GM10266 (cell line): ENCODE results near the gene TM6SF1.
A peak's percentile ranks its signal among the peaks of the same experiment; 100 is the strongest.

Experiments
- DNase-seq: peaks from one replicate; pipeline ENCODE4 v3.0.0; 2012; ENCODE audit errors: extremely low spot score
- TF ChIP-seq, protein P1 (sequence below): IDR thresholded peaks from 2 replicates; pipeline ENCODE4 v1.5.1; 2012; ENCODE audit warnings: mild to moderate bottlenecking, low read depth; ENCODE audit not compliant: control insufficient read depth, insufficient read depth; ENCODE audit errors: missing control alignments

The TM6SF1 gene

DNA sequence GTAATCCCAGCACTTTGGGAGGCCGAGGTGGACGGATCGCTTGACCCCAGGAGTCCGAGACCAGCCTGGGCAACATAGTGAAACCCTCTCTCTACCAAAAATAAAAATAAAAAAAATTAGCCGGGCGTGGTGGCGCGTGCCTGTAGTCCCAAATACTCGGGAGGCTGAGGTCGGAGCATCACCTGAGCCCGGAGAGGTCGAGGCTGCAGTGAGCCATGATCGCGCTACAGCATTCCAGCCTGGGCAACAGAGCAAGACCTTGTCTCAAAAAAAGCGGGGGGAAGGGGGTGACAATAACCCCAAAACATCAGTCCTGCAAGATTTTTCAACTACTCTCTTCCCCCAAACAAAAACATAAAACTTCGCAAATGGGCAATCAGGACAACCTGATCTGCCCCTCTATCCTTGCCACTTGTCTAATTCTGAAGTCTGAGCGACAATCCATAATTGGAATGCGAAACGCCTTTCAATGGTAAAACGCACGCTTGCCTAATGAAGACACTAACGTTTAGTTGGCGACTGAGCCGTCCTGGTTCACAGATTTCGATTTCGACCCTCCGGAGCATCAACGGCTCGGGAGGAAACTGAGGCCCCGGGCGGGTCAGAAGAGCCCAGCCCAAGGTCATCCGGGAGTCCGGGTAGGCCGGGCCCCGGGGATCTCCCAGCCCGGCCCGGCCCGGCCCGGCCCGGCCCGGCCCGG, 41.3 kb upstream of the TM6SF1 start:
- DNase-seq, result no peak
- TF ChIP-seq, protein P1, sequence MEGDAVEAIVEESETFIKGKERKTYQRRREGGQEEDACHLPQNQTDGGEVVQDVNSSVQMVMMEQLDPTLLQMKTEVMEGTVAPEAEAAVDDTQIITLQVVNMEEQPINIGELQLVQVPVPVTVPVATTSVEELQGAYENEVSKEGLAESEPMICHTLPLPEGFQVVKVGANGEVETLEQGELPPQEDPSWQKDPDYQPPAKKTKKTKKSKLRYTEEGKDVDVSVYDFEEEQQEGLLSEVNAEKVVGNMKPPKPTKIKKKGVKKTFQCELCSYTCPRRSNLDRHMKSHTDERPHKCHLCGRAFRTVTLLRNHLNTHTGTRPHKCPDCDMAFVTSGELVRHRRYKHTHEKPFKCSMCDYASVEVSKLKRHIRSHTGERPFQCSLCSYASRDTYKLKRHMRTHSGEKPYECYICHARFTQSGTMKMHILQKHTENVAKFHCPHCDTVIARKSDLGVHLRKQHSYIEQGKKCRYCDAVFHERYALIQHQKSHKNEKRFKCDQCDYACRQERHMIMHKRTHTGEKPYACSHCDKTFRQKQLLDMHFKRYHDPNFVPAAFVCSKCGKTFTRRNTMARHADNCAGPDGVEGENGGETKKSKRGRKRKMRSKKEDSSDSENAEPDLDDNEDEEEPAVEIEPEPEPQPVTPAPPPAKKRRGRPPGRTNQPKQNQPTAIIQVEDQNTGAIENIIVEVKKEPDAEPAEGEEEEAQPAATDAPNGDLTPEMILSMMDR, result no peak

DNA sequence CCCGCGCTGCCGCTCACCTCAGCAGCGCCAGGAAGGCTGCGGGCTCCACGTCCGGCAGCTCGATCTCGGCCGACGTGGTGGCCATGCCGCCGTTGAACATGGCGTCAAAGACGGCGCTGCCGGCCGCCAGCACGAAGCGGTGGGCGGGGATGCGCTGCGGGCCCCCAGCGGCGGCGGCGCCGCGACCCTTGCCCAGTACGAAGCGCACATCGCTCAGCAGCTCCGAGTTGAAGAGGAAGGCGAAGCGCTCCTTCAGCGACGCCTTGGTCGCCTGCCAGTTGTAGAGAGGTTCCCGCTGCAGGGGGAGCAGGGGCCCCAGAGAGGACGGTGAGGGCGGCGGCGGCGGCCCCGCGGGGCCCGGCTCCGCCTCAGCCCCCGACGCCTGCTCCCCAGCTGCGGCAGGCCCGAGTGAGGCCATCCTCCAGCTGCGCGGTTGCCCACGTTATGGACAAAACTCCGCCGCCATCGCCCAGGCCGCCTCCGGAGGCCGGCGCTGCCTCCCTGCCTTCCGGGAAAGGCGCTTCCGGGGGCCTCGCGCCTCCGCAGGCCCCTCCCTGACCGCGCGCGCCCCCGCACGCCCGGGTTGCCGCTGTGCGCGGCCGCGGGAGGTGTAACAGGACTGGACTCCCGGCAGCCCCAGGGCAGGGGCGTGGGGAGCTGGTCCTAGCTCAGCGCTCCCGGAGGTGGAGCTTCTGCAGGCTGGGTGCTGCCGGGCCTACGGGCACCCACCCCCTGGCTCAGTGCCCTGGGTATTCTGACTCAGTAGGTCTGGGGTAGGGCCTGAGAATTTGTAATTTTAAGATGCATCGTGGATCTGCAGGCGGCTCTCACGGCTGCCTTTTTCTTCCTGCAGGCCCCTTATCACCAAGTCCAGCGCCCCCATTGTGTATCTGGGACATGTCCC, 40.5 kb upstream of the TM6SF1 start, which contains the start of gene BTBD1:
Gene BTBD1, minus strand, starts transcription at position 519 of the 904 bp plus-strand sequence. Its CDS starts 101 bp downstream, at position 418.
- DNase-seq, result peak; percentile 97
- TF ChIP-seq, protein P1, result no peak

DNA sequence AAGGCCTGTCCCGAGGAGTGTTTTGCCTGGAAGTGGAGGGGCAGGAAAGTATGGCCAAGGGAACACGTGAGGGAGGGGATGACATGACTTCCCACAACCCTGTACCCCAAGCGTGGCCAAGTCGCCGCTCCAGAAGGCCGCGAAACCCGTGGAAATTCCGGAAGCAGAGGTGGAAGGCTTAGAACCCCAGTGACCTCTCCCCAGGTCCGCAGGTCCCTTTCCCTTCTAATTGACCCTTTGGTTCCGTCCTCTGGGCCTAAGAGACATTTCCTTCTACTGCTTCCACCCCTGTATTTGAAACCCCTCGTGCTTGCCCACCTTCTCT, 39.8 kb upstream of the TM6SF1 start:
- TF ChIP-seq, protein P1, result no peak
- no peak for DNase-seq

DNA sequence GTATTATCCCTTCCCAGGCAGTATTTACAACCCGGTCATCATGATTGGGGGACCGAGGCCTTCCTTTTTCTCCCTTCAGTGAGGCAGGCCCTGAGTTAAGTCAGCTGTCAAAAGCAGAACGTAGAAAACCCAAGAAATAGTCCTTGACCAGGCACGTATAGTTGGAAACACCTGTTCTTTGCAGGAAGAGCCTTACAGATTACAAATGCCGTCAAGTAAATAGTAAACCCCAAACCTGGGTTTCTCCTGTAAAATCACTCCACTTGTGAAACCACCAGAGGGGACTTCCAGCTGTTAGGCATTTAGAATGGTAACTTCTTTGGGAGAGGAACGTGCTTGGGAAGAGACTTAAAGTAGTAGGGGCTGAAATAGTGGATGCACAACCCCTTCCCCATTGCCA, 39.4 kb upstream of the TM6SF1 start:
- TF ChIP-seq, protein P1, result no peak
- no peak for DNase-seq

DNA sequence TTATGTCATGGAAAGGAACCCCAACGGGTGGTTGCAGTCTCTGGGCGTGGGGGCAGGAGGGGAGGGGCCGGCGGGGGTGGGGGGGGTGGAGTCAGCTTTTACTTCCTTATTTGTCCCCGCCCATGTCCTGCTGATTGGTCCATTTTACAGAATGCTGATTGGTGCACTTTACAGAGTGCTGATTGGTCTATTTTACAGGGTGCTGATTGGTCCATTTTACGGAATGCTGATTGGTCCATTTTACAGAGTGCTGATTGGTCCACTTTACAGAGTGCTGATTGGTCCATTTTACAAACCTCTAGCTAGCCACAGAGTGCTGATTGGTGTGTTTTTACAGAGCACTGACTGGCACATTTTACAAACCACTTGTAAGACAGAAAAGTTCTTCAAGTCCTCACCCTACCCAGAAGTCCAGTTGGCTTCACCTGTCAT, 38.2 kb upstream of the TM6SF1 start:
- DNase-seq, result peak; percentile 28

DNA sequence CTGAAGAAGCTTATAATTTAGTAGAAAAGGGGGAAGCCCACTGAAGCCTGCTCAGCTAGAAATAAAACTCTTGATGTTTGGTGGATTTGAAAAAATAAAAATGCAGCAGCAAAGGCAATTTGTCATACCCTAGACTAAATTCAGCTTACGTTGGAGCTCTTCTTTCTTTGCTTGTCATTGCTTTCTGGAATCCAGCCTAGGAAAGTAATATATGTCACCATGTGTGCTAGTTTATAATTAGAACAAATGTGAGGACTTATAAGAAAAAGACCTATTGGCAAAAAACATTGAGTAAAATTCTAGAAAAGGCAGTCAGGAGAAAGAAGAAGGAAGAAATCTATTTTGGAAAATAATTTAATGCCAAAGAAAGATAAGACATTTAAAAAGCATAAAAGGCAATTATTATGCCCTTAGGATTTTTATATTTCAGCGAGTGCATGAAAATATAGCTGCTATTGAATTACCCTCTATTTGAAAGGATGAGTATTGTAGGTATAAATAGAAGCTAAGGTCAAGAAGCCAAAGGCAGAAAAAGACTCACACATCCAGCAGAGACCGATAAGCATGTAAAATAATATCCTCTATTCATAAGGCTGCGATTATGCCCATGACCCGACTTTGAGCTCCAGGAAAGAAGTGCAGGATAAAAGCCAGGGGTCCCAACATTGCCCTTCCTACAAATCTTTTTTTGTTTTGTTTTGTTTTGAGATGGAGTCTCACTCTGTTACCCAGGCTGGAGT, 29.8 kb upstream of the TM6SF1 start:
- DNase-seq, result no peak
- TF ChIP-seq, protein P1, result no peak

DNA sequence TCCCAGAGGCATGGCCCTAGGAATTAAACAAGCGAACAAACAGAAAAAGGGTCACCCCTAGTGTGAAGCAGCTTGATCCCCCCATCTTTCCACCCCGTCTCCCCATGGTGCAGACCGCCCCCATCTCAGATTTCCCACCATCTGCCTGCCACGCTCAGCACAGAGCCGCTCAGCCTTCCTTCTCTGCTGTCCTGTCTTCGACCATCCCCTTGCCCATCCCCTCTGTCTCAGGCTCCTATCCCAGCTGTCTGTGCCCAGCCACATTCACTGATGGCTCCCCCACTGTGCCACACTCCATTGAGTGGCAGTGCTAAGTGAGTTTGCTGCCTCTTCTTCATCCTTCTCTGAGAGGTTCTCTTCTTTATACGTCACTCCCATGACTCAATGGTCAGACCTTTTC, 28.7 kb upstream of the TM6SF1 start:
- no peak for DNase-seq
- TF ChIP-seq, protein P1, result no peak
